Ovary (tissue), 9 donors: ENCODE results near the gene KDM3A. TPM values are rescaled to one million over a fixed set of nuclear protein-coding genes. Genes with fewer than 3 reads are reported as not detected.

Experiments
- DNase-seq, 5 donors: peaks; one replicate each; pipeline ENCODE4 v3.0.0-alpha.2; 2019 to 2020
- H3K27ac ChIP-seq, 2 donors: fragments of 200-600 bp; one replicate each; pipeline versions ENCODE4 v1.5.1 to v1.8.0; 2019 to 2022
- H3K27me3 ChIP-seq: fragments of 200-600 bp; one replicate; pipeline ENCODE4 v1.8.0; 2022
- H3K36me3 ChIP-seq: fragments of 200-600 bp; sonication (generic); one replicate; pipeline ENCODE4 v1.5.1; 2019
- H3K4me1 ChIP-seq: one replicate; pipeline ENCODE4 v1.8.1; 2013; ENCODE audit warnings: mild to moderate bottlenecking, moderate library complexity; ENCODE audit not compliant: insufficient read depth
- H3K4me3 ChIP-seq: fragments of 200-600 bp; sonication (generic); one replicate; pipeline ENCODE4 v1.5.1; 2017
- H3K9me3 ChIP-seq, 2 donors: fragments of 200-600 bp in 1 of 2; sonication (generic) in 1 of 2; one replicate each; pipeline versions ENCODE4 v1.5.1 to v1.8.1; 2013 to 2019; ENCODE audit warnings: mild to moderate bottlenecking in 1 of 2, moderate library complexity in 1 of 2
- EP300 ChIP-seq: sonication (generic); formaldehyde crosslinking; IDR thresholded peaks from one replicate; pipeline ENCODE4 v1.6.1; 2017; ENCODE audit warnings: antibody characterized with exemption
- POLR2A ChIP-seq: fragments of 450-650 bp; IDR thresholded peaks from one replicate; pipeline ENCODE4 v1.6.1; 2017; ENCODE audit warnings: antibody characterized with exemption, mild to moderate bottlenecking, moderate library complexity
- WGBS, 3 donors: extraction: QIAGEN DNeasy Blood & Tissue Kit in 1 of 3; methylation state at CpG; one replicate each; pipeline versions ENCODE4 v1.1.5 to v1.1.7; 2013 to 2017; 5-methylcytosine and 5-hydroxymethylcytosine counted together
- intact Hi-C, 4 donors: fragments of 100-400 bp; cut with DNase I; formaldehyde crosslinking; loops; one replicate each; pipeline versions ENCODE4 v1.11.0 to v1.15.1; 2022 to 2023
- polyA plus RNA-seq, 2 donors: library from polyadenylated mRNA; stranded (reverse); fragments of 200-250 nt in 1 of 2; fragments of 350-450 nt in 1 of 2; fragmentation: Illumina TruSeq in 1 of 2; extraction: RNeasy Lipid Tissue Mini Kit (QIAGEN cat#74804) in 1 of 2; gene quantifications; one replicate each; pipeline ENCODE4 v1.2.3, GENCODE V29; 2013 to 2014
- total RNA-seq, 7 donors: library from RNA; depleted of rRNA in 2 of 7; stranded (reverse); fragments of >200 nt in 2 of 7; fragmentation: NEBNext Ultra II Directional in 3 of 7; extraction: Animal tissue kit (Norgen Biotek cat#: 25700) in 3 of 7; gene quantifications; one replicate each; pipeline versions ENCODE4 v1.1.0 to v1.2.4, GENCODE V29; 2016 to 2023
- TF ChIP-seq, protein P1 (sequence below), 3 donors: fragments of 450-650 bp in 2 of 3; fragments of 200-600 bp in 1 of 3; IDR thresholded peaks; one replicate each; pipeline versions ENCODE4 v1.5.1 to v1.8.0; 2016 to 2022; ENCODE audit warnings: antibody characterized with exemption in 3 of 3, mild to moderate bottlenecking in 1 of 3
- donor health status: DM: no; HTN: no; CAD: no; lungs with moderate emphysema.
- donor health status: DM: no; HTN: no; CAD: no.
- donor health status: Bipolar disorder and iron deficiency.
- donor health status: DM: yes; HTN: yes; CAD: no.
- donor health status: DM: no; HTN: no; CAD: no.
- donor health status: DM: yes; HTN: yes; CAD: no.

KDM3A gene
- total and polyA plus RNA-seq, 9 donors, result 23.3 to 58.4 (median 40.8) TPM

DNA sequence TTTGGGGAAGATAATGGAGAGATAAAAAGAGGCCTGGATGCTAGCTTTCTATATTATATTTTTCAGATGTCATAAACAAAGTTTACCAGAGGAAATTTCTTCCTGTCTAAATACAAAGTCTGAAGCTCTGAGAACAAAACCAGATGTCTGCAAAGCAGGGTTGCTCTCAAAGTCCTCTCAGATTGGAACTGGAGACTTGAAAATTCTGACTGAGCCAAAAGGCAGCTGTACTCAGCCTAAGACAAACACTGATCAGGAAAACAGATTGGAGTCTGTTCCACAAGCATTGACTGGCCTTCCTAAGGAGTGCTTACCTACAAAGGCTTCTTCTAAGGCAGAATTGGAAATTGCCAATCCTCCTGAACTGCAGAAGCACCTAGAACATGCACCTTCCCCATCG lies 25.1 kb downstream of the KDM3A start:
- no peak for DNase-seq
- WGBS, 3 donors, result 87 to 97% (median 93%) methylated on average over 1 of the region's 1 CpG
- H3K4me1 ChIP-seq, result peaks cover 1% of the 10 kb centered on the region
- intact Hi-C loops, result no loop called here
- no peaks in the 10 kb centered on the region for H3K27me3 ChIP-seq
- H3K36me3 ChIP-seq, result no peaks in the 10 kb centered on the region
- no peaks in the 10 kb centered on the region for H3K9me3 ChIP-seq
- no peak overlapping the region for H3K27ac ChIP-seq
- TF ChIP-seq, protein P1, sequence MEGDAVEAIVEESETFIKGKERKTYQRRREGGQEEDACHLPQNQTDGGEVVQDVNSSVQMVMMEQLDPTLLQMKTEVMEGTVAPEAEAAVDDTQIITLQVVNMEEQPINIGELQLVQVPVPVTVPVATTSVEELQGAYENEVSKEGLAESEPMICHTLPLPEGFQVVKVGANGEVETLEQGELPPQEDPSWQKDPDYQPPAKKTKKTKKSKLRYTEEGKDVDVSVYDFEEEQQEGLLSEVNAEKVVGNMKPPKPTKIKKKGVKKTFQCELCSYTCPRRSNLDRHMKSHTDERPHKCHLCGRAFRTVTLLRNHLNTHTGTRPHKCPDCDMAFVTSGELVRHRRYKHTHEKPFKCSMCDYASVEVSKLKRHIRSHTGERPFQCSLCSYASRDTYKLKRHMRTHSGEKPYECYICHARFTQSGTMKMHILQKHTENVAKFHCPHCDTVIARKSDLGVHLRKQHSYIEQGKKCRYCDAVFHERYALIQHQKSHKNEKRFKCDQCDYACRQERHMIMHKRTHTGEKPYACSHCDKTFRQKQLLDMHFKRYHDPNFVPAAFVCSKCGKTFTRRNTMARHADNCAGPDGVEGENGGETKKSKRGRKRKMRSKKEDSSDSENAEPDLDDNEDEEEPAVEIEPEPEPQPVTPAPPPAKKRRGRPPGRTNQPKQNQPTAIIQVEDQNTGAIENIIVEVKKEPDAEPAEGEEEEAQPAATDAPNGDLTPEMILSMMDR (IDR thresholded peaks at IDR 0.05), result no peak
- TF ChIP-seq EP300 (no peak), POLR2A (no peak)
- no peak overlapping the region for H3K4me3 ChIP-seq

DNA sequence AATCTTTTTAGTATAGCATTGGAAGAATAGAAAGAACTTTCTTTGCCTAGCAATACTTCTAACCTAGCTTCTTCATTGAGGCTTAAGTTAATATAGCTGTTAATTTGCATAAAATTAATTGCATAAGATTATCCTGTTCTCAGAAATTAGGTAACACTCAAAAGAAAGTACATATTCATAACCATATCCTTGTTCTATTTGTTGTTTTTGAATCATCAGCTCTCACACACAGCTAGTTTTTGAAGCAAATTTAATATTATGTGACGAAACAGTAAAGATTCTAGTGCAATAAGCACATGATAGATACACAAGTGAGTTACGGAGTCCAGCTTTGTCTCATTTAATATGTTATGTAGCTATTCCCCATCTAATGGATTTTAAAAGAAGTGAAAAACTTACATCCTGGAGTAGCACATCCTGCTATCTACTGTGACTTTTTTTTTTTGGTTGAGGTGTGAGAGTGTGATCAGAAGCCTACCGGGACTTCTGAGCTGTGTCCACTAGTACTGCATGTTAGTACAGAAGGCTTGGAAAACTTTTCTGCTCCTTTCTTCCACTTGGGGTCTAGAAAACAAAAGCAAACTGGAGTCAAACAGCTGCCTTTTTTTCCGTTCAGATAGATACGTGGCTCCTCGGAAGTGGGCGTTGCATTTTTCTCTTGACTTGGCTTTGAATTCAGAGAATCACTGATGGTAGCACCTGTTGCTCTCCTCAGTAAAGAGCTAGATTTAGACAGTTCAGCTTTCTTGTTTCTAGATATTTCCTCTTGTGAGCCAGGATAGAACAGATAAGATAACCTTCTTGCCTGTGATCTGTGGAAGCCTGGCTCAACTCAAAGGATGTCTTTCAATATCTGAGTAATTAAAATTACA lies 27.2 kb downstream of the KDM3A start:
- 34 to 49% (median 45%) methylated on average over 7 of the region's 7 CpGs for whole genome bisulfite sequencing, 3 donors

GRCh38 chr2:86470890-86471289 lies 29.7 kb downstream of the KDM3A start:
- TF ChIP-seq EP300, result no peak
- TF ChIP-seq, protein P1 (IDR thresholded peaks at IDR 0.05), result no peak
- TF ChIP-seq POLR2A, result no peak
- intact Hi-C loops, result no loop called here
- no peaks in the 10 kb centered on the region for H3K27me3 ChIP-seq
- H3K27ac ChIP-seq, result no peak overlapping the region
- H3K4me1 ChIP-seq, result peaks cover 1% of the 10 kb centered on the region
- no peak overlapping the region for H3K4me3 ChIP-seq
- no peak for DNase-seq
- no peaks in the 10 kb centered on the region for H3K9me3 ChIP-seq
- H3K36me3 ChIP-seq, result no peaks in the 10 kb centered on the region
- WGBS, 3 donors, result 78 to 86% (median 86%) methylated on average over 1 of the region's 1 CpG

More for the DNA sequence above, 27.2 kb downstream of the KDM3A start:
- no peak overlapping the region for H3K27ac ChIP-seq
- H3K4me1 ChIP-seq, result peaks cover 1% of the 10 kb centered on the region
- no peak for DNase-seq
- no peak overlapping the region for H3K4me3 ChIP-seq
- no peaks in the 10 kb centered on the region for H3K27me3 ChIP-seq
- H3K36me3 ChIP-seq, result no peaks in the 10 kb centered on the region
- TF ChIP-seq POLR2A (no peak), EP300 (no peak)
- TF ChIP-seq, protein P1 (IDR thresholded peaks at IDR 0.05), result no peak
- intact Hi-C loops, result no loop called here
- H3K9me3 ChIP-seq, result no peaks in the 10 kb centered on the region

GRCh38 chr2:86471637-86472036 lies 30.5 kb downstream of the KDM3A start:
- DNase-seq, result no peak
- no peaks in the 10 kb centered on the region for H3K36me3 ChIP-seq
- H3K27me3 ChIP-seq, result no peaks in the 10 kb centered on the region
- no peak overlapping the region for H3K4me3 ChIP-seq
- 95 to 96% (median 95%) methylated on average over 6 of the region's 6 CpGs for WGBS, 3 donors
- intact Hi-C loops, result no loop called here
- no peak overlapping the region for H3K27ac ChIP-seq
- no peaks in the 10 kb centered on the region for H3K9me3 ChIP-seq
- TF ChIP-seq EP300 (no peak), POLR2A (no peak)
- TF ChIP-seq, protein P1 (IDR thresholded peaks at IDR 0.05), result no peak
- peaks cover 1% of the 10 kb centered on the region for H3K4me1 ChIP-seq
